HepG2 (cell line): ENCODE measurements around the gene FRMD4A. TPM values are rescaled to one million over a fixed set of nuclear protein-coding genes. Genes with fewer than 3 reads are reported as not detected.

Experiments used
- AKAP8 ChIP-seq: sonication (generic); formaldehyde crosslinking; IDR thresholded peaks from 2 replicates; pipeline ENCODE4 v1.5.1; 2020; ENCODE audit warnings: mild to moderate bottlenecking, missing genetic modification reagents
- HDAC1 ChIP-seq: sonication (generic); formaldehyde crosslinking; IDR thresholded peaks from 2 replicates; pipeline ENCODE4 v1.5.1; 2020; ENCODE audit warnings: mild to moderate bottlenecking, missing genetic modification reagents
- LCORL ChIP-seq, 2 experiments: fragments of 450-650 bp in 1 of 2; sonication (generic) in 1 of 2; formaldehyde crosslinking in 1 of 2; IDR thresholded peaks; 2 replicates each; pipeline versions ENCODE4 v1.5.0 to v1.6.1; 2017 to 2020; ENCODE audit warnings: antibody characterized with exemption in 1 of 2, missing genetic modification reagents in 1 of 2
- MBNL3 ChIP-seq: fragments of 250-450 bp; sonication (Bioruptor Pico); conservative IDR thresholded peaks from 2 replicates; pipeline ENCODE4 v1.8.0; 2022; ENCODE audit warnings: mild to moderate bottlenecking, inconsistent platforms
- MTA1 ChIP-seq: sonication (generic); formaldehyde crosslinking; IDR thresholded peaks from 2 replicates; pipeline ENCODE4 v1.4.0; 2020; ENCODE audit warnings: missing genetic modification reagents, mild to moderate bottlenecking, borderline replicate concordance
- ONECUT2 ChIP-seq: sonication (generic); formaldehyde crosslinking; IDR thresholded peaks from 2 replicates; pipeline ENCODE4 v1.4.0; 2020; ENCODE audit warnings: missing genetic modification reagents
- RELA ChIP-seq: sonication (generic); formaldehyde crosslinking; IDR thresholded peaks from 2 replicates; pipeline ENCODE4 v1.4.0; 2020; ENCODE audit warnings: missing genetic modification reagents
- SP1 ChIP-seq, 2 experiments: fragments of 450-650 bp in 1 of 2; sonication (generic) in 1 of 2; formaldehyde crosslinking in 1 of 2; IDR thresholded peaks; 2 replicates each; pipeline versions ENCODE4 v1.4.0 to v1.6.1; 2016 to 2020; ENCODE audit warnings: missing genetic modification reagents in 1 of 2
- SRY ChIP-seq: sonication (generic); formaldehyde crosslinking; IDR thresholded peaks from 2 replicates; pipeline ENCODE4 v1.8.0; 2022; ENCODE audit warnings: mild to moderate bottlenecking, missing genetic modification reagents
- SYNCRIP ChIP-seq: fragments of 200-400 bp; formaldehyde crosslinking; IDR thresholded peaks from 2 replicates; pipeline ENCODE4 v1.6.1; 2018; ENCODE audit warnings: mild to moderate bottlenecking, low read depth, low read length; ENCODE audit not compliant: insufficient read depth
- TBX2 ChIP-seq: sonication (generic); formaldehyde crosslinking; IDR thresholded peaks from 2 replicates; pipeline ENCODE4 v1.5.0; 2020; ENCODE audit warnings: missing genetic modification reagents, mild to moderate bottlenecking, borderline replicate concordance
- ZBTB7A ChIP-seq: sonication (generic); formaldehyde crosslinking; IDR thresholded peaks from 2 replicates; pipeline ENCODE4 v1.8.0; 2022; ENCODE audit warnings: mild to moderate bottlenecking, missing genetic modification reagents
- ZNF543 ChIP-seq: sonication (generic); formaldehyde crosslinking; IDR thresholded peaks from 2 replicates; pipeline ENCODE4 v1.4.0; 2020; ENCODE audit warnings: mild to moderate bottlenecking, missing genetic modification reagents
- polyA plus RNA-seq, 8 experiments: library from polyadenylated mRNA; depleted of rRNA in 3 of 8; stranded (reverse) in 7 of 8; unstranded in 1 of 8; fragments of >200 nt; fragmentation: Illumina TruSeq in 4 of 8; extraction: Trizol in 4 of 8; gene quantifications; 2 replicates each; pipeline versions ENCODE4 v1.2.1 to v1.2.3, GENCODE V29; 2011 to 2016; ENCODE audit warnings: low read depth in 4 of 8, missing spikeins in 1 of 8, mixed read lengths in 1 of 8; ENCODE audit not compliant: insufficient read depth in 1 of 8
- total RNA-seq, 5 experiments: library from RNA; depleted of rRNA; stranded (reverse); fragments of >200 nt; fragmentation: Illumina TruSeq; extraction: Trizol; gene quantifications; 2 replicates each; pipeline ENCODE4 v1.2.3, GENCODE V29; 2016; ENCODE audit warnings: low read depth in 1 of 5
- TF ChIP-seq, protein P1 (sequence below): sonication (generic); formaldehyde crosslinking; IDR thresholded peaks from 2 replicates; pipeline ENCODE4 v1.4.0; 2020; ENCODE audit warnings: mild to moderate bottlenecking, missing genetic modification reagents
- TF ChIP-seq, protein P2 (sequence below): sonication (generic); formaldehyde crosslinking; IDR thresholded peaks from 2 replicates; pipeline ENCODE4 v1.5.0; 2020; ENCODE audit warnings: mild to moderate bottlenecking, missing genetic modification reagents, borderline replicate concordance
- TF ChIP-seq, protein P3 (sequence below): IDR thresholded peaks from 2 replicates; pipeline ENCODE4 v1.6.1; 2016; ENCODE audit warnings: low read depth, missing genetic modification reagents, missing compliant biosample characterization

The FRMD4A gene
- total and polyA plus RNA-seq, 2 of the 13 experiments (the other 11 are each of a cell fraction or from before 2014, with no cell fraction given): 0.09 to 0.26 TPM

DNA sequence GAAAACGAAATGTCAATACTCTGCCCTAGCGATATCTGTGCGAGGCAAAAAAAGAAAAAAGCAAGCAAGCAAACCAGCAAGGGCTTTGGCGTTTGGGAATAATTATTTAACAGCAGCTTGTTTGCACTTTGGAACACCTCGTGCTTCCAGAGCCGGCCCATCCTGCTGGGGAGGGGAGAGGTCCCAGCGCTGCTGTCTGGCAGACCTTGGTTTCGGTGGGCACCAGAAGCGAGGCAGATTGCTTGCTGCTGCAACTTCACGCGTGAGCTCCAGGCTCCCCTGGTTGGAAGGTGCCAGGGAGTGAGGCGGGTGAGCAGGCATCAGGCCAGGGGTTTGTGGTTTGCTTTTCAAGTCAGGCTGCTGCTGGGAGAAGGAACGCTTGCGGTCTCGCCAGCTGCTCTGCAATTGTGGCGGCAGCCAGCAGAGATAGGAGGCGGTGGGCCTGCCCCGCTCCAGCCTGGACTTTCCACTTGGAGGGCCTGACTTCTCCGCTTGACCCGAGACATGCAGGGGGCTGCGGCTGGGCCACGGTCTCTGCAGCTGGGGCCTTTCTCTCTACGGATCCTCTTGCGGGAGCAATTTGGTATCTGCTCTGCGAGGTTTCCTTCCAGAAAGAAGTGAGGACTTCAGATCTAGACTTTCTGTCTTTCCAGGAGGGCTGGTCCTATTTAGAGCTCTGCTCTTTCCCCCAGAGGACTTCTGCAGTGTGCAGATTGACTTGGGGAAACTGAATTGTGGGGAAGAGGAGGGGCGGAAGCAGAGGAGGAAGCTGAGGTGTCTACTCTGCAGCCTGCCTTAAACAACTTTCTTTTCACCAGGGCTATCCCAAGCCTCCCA is 612.6 kb downstream of the FRMD4A start (continued):
- TF ChIP-seq, protein P1, sequence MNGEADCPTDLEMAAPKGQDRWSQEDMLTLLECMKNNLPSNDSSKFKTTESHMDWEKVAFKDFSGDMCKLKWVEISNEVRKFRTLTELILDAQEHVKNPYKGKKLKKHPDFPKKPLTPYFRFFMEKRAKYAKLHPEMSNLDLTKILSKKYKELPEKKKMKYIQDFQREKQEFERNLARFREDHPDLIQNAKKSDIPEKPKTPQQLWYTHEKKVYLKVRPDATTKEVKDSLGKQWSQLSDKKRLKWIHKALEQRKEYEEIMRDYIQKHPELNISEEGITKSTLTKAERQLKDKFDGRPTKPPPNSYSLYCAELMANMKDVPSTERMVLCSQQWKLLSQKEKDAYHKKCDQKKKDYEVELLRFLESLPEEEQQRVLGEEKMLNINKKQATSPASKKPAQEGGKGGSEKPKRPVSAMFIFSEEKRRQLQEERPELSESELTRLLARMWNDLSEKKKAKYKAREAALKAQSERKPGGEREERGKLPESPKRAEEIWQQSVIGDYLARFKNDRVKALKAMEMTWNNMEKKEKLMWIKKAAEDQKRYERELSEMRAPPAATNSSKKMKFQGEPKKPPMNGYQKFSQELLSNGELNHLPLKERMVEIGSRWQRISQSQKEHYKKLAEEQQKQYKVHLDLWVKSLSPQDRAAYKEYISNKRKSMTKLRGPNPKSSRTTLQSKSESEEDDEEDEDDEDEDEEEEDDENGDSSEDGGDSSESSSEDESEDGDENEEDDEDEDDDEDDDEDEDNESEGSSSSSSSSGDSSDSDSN (CRISPR knock-in tag): peak; percentile 53
- TF ChIP-seq MTA1 (CRISPR knock-in tag) (peak; percentile 45; the same call in 1 of the 2 replicates), TBX2 (CRISPR knock-in tag) (no peak), ZNF543 (CRISPR knock-in tag) (no peak), MBNL3 (no peak), HDAC1 (CRISPR knock-in tag) (0 out of 2 replicates have a peak, but pooled peaks have one; percentile 32), RELA (CRISPR knock-in tag) (no peak), ONECUT2 (no peak), AKAP8 (CRISPR knock-in tag) (no peak), SRY (CRISPR knock-in tag) (no peak), SP1 (IDR thresholded peaks at IDR 0.05) (no peak), SP1 (CRISPR knock-in tag; IDR thresholded peaks at IDR 0.05) (no peak), SYNCRIP (no peak), LCORL (IDR thresholded peaks at IDR 0.05) (no peak), LCORL (CRISPR knock-in tag; IDR thresholded peaks at IDR 0.05) (0 out of 2 replicates have a peak, but pooled peaks have one; percentile 29), ZBTB7A (CRISPR knock-in tag) (no peak)
- TF ChIP-seq, protein P2, sequence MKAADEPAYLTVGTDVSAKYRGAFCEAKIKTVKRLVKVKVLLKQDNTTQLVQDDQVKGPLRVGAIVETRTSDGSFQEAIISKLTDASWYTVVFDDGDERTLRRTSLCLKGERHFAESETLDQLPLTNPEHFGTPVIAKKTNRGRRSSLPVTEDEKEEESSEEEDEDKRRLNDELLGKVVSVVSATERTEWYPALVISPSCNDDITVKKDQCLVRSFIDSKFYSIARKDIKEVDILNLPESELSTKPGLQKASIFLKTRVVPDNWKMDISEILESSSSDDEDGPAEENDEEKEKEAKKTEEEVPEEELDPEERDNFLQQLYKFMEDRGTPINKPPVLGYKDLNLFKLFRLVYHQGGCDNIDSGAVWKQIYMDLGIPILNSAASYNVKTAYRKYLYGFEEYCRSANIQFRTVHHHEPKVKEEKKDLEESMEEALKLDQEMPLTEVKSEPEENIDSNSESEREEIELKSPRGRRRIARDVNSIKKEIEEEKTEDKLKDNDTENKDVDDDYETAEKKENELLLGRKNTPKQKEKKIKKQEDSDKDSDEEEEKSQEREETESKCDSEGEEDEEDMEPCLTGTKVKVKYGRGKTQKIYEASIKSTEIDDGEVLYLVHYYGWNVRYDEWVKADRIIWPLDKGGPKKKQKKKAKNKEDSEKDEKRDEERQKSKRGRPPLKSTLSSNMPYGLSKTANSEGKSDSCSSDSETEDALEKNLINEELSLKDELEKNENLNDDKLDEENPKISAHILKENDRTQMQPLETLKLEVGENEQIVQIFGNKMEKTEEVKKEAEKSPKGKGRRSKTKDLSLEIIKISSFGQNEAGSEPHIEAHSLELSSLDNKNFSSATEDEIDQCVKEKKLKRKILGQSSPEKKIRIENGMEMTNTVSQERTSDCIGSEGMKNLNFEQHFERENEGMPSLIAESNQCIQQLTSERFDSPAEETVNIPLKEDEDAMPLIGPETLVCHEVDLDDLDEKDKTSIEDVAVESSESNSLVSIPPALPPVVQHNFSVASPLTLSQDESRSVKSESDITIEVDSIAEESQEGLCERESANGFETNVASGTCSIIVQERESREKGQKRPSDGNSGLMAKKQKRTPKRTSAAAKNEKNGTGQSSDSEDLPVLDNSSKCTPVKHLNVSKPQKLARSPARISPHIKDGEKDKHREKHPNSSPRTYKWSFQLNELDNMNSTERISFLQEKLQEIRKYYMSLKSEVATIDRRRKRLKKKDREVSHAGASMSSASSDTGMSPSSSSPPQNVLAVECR: peak; percentile 38; the same call in 1 of the 2 replicates
- TF ChIP-seq, protein P3, sequence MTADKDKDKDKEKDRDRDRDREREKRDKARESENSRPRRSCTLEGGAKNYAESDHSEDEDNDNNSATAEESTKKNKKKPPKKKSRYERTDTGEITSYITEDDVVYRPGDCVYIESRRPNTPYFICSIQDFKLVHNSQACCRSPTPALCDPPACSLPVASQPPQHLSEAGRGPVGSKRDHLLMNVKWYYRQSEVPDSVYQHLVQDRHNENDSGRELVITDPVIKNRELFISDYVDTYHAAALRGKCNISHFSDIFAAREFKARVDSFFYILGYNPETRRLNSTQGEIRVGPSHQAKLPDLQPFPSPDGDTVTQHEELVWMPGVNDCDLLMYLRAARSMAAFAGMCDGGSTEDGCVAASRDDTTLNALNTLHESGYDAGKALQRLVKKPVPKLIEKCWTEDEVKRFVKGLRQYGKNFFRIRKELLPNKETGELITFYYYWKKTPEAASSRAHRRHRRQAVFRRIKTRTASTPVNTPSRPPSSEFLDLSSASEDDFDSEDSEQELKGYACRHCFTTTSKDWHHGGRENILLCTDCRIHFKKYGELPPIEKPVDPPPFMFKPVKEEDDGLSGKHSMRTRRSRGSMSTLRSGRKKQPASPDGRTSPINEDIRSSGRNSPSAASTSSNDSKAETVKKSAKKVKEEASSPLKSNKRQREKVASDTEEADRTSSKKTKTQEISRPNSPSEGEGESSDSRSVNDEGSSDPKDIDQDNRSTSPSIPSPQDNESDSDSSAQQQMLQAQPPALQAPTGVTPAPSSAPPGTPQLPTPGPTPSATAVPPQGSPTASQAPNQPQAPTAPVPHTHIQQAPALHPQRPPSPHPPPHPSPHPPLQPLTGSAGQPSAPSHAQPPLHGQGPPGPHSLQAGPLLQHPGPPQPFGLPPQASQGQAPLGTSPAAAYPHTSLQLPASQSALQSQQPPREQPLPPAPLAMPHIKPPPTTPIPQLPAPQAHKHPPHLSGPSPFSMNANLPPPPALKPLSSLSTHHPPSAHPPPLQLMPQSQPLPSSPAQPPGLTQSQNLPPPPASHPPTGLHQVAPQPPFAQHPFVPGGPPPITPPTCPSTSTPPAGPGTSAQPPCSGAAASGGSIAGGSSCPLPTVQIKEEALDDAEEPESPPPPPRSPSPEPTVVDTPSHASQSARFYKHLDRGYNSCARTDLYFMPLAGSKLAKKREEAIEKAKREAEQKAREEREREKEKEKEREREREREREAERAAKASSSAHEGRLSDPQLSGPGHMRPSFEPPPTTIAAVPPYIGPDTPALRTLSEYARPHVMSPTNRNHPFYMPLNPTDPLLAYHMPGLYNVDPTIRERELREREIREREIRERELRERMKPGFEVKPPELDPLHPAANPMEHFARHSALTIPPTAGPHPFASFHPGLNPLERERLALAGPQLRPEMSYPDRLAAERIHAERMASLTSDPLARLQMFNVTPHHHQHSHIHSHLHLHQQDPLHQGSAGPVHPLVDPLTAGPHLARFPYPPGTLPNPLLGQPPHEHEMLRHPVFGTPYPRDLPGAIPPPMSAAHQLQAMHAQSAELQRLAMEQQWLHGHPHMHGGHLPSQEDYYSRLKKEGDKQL (CRISPR knock-in tag): no peak
